Muscle layer of colon (tissue), 2 donors: Measurements from ENCODE around the gene FABP7.

ENCODE experiments used
- H3K27ac ChIP-seq: one replicate; pipeline ENCODE4 v1.7.0; 2013; ENCODE audit warnings: low read depth, mild to moderate bottlenecking, low read length, moderate library complexity
- H3K27me3 ChIP-seq, 2 donors: one replicate each; pipeline ENCODE4 v1.7.0; 2013; ENCODE audit warnings: low read length in 2 of 2, mild to moderate bottlenecking in 2 of 2; ENCODE audit not compliant: insufficient read depth in 2 of 2, control insufficient read depth in 1 of 2
- H3K36me3 ChIP-seq: one replicate; pipeline ENCODE4 v1.7.0; 2013; ENCODE audit warnings: mild to moderate bottlenecking, low read length; ENCODE audit not compliant: insufficient read depth
- H3K4me1 ChIP-seq: one replicate; pipeline ENCODE4 v1.7.0; 2013; ENCODE audit warnings: mild to moderate bottlenecking, low read length; ENCODE audit not compliant: insufficient read depth
- H3K4me3 ChIP-seq, 2 donors: one replicate each; pipeline ENCODE4 v1.7.0; 2013; ENCODE audit warnings: low read length in 2 of 2, low read depth in 1 of 2, mild to moderate bottlenecking in 1 of 2, moderate library complexity in 1 of 2
- H3K9ac ChIP-seq: one replicate; pipeline ENCODE4 v1.7.0; 2013; ENCODE audit warnings: low read length
- H3K9me3 ChIP-seq: one replicate; pipeline ENCODE4 v1.7.0; 2013; ENCODE audit warnings: mild to moderate bottlenecking, low read length
- donor health status: abdominal sarcoma.
- donor health status: Adenocarcinoma of cecum.

Gene FABP7

DNA sequence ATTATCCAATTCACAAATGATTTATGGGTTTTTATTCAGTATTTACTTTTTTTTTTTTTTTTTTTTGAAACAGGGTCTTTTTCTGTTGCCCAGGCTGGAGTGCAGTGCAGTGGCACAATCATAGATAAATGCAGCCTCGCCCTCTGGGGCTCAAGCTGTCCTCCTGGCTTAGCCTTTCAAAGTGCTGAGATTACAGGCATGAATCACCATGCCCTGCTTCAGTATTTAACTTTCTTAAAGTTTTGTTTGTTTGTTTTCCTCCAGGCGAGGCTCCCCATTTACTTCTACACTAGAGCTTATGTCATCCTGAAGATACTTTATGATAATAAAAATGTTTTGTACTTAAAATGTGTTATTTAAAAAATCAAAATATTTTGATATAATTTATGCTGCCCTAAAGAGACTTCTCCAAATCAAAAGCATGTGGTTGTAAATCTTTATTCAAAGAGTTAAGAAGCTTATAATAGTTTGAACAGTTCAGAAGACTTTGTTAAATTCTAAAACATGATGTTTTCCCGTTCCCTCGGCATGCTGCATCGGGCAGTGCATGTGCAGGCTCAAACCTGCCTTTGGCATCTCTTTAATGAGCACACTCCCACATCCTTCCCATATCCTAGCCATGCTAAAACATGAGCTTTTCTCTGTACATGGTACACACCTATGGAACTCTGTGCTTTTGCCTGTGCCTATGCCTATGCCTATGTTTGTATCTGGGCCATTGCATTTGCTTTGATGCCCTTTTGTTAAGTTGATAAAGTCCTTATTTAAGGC, 20.6 kb downstream of the FABP7 start:
- H3K27me3 ChIP-seq = no peaks in the 10 kb centered on the region
- no peaks in the 10 kb centered on the region for H3K4me1 ChIP-seq
- no peak overlapping the region for H3K4me3 ChIP-seq
- no peaks in the 10 kb centered on the region for H3K36me3 ChIP-seq
- no peaks in the 10 kb centered on the region for H3K9me3 ChIP-seq
- H3K27ac ChIP-seq = no peak overlapping the region
- H3K9ac ChIP-seq = no peak overlapping the region

- H3K4me1 ChIP-seq = no peaks in the 10 kb centered on the region
- no peak overlapping the region for H3K27ac ChIP-seq
- H3K9me3 ChIP-seq = no peaks in the 10 kb centered on the region
- no peaks in the 10 kb centered on the region for H3K36me3 ChIP-seq
- no peak overlapping the region for H3K9ac ChIP-seq
- no peaks in the 10 kb centered on the region for H3K27me3 ChIP-seq
- H3K4me3 ChIP-seq = no peak overlapping the region
These were observed 21.4 kb downstream of the FABP7 start for GRCh38 chr6:122800906-122801305.

DNA sequence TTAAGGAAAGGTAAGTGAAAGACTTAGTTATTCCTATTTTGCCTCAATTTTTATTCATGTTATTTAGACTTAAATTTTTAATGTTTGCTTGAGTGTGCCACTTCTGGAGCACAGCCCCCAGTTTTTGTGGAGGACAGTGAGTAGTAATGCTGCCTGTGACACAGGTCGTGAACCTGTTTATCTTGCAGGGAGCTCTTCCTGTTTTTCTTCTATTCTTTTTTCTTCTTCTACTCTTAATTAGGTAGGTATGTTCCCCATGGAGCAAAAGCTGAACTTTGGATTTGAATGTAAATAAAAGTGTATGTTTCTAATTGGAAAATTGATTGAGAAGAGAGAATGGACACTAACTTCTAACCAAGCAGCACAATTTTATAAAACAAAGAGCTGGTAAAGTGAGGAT, 21.9 kb downstream of the FABP7 start:
- H3K9me3 ChIP-seq = no peaks in the 10 kb centered on the region
- no peaks in the 10 kb centered on the region for H3K36me3 ChIP-seq
- H3K27me3 ChIP-seq = no peaks in the 10 kb centered on the region
- H3K9ac ChIP-seq = no peak overlapping the region
- H3K4me1 ChIP-seq = no peaks in the 10 kb centered on the region
- H3K27ac ChIP-seq = no peak overlapping the region
- no peak overlapping the region for H3K4me3 ChIP-seq

DNA sequence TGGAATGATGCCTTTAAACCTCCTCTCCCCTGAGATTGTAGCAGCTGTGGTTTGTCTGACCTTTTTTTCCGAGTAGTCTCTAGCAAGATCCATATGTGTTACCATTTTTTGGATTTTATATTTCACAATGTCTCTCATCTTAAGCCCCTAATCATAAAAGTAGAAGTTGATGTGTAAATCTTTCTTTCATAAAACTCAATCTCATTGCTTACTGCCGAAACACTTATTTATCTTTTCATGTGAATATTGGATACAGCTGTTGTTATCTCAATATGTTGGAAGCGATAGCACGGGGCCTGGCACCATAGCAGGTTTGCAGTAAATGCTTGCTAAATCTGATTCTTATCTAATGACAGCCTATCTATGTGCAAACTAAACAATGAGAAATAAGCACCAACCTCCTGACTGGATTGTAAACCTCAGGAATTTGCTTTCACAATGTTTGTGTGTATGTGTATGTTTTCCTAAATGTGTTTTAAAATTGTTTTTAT, 23.7 kb downstream of the FABP7 start:
- Histone ChIP-seq H3K4me1 (no peaks in the 10 kb centered on the region), H3K27ac (no peak overlapping the region)

DNA sequence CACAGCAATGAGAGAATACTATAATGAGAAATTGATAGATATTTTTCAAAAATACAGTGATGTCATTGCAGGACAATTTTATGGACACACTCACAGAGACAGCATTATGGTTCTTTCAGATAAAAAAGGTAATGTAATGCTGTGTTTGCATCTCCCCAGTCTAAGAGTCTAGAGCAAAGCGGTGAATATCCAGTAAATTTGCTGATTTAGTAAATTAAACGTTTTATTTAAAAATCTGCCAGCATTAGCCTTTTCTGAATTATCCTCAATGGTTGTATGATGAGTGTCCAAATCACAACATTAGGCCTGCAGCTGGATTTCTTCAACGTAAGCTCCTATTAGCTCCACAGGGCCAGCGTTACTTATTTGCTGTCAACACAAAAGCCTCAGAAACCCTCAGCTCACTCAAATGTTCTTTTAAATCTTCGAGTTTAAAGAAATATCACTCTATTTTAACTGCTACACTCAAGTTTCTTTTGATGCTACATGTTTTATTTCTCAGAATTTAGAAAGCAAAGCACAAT, 25.5 kb downstream of the FABP7 start:
- H3K4me3 ChIP-seq = no peak overlapping the region
- no peaks in the 10 kb centered on the region for H3K4me1 ChIP-seq
- no peaks in the 10 kb centered on the region for H3K9me3 ChIP-seq
- H3K27ac ChIP-seq = no peak overlapping the region
- no peak overlapping the region for H3K9ac ChIP-seq
- no peaks in the 10 kb centered on the region for H3K27me3 ChIP-seq
- H3K36me3 ChIP-seq = no peaks in the 10 kb centered on the region

More for the DNA sequence above, 23.7 kb downstream of the FABP7 start:
- no peak overlapping the region for H3K4me3 ChIP-seq
- H3K9me3 ChIP-seq = no peaks in the 10 kb centered on the region
- no peak overlapping the region for H3K9ac ChIP-seq
- no peaks in the 10 kb centered on the region for H3K36me3 ChIP-seq
- no peaks in the 10 kb centered on the region for H3K27me3 ChIP-seq

GRCh38 chr6:122806291-122806690, 26.8 kb downstream of the FABP7 start:
- H3K4me1 ChIP-seq = no peaks in the 10 kb centered on the region
- no peaks in the 10 kb centered on the region for H3K36me3 ChIP-seq
- no peaks in the 10 kb centered on the region for H3K27me3 ChIP-seq
- H3K9ac ChIP-seq = no peak overlapping the region
- H3K9me3 ChIP-seq = no peaks in the 10 kb centered on the region
- no peak overlapping the region for H3K27ac ChIP-seq
- H3K4me3 ChIP-seq = no peak overlapping the region

DNA sequence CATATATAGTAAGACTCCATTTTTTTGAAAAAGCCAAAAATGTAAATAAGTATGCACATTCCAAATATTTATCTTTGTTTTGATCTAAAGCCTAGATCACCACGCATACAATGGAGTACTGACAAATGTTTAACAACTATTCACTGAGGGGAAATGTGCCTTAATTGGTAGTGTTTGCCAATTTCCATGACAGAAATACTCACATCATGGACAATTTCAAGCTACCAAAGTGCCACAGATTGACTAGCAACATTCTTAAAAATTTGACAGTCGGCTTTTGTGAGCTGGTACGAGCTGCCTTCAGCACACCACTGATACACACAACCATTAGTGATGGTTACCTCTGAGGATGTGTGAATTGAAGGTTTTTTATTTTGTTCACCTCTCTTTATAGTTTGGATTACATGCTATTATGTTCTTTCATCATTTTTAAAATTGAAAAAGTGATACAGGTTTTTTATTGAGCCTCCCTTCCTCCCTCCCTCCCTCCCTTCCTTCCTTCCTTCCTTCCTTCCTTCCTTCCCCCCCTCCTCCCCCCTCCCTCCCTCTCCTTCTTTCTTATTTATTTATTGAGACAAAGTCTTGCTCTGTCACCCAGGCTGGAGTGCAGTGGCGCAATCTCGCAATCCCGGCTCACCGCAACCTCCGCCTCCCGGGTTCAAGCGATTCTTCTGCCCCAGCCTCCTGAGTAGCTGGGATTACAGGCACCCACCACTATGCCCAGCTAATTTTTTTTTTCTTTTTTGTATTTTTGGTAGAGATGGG, 28.8 kb downstream of the FABP7 start:
- Histone ChIP-seq H3K4me1 (no peaks in the 10 kb centered on the region), H3K27me3 (no peaks in the 10 kb centered on the region), H3K36me3 (no peaks in the 10 kb centered on the region), H3K4me3 (no peak overlapping the region), H3K27ac (no peak overlapping the region), H3K9me3 (no peaks in the 10 kb centered on the region), H3K9ac (no peak overlapping the region)

GRCh38 chr6:122809001-122809400, 29.5 kb downstream of the FABP7 start:
- Histone ChIP-seq H3K27me3 (no peaks in the 10 kb centered on the region), H3K9me3 (no peaks in the 10 kb centered on the region), H3K4me3 (no peak overlapping the region), H3K27ac (no peak overlapping the region), H3K36me3 (no peaks in the 10 kb centered on the region), H3K4me1 (no peaks in the 10 kb centered on the region), H3K9ac (no peak overlapping the region)

DNA sequence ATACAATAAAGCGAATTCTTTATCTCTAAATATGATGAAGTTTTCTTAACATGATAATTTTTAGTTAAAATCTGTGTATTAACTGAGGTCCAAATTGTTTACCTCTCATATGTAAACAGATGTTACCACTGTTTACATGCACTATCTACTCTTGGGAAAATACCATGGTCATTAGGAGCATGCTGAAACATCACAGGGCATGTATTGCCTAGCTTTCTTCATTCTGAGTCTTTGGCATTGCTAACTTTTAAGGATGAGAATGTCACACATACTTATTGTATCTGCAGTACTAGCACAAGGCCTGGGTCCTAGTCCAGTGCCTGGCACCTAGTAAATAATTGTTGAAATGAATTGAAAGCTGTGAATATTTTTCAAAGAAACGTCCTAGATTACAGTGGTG, 30.2 kb downstream of the FABP7 start:
- Histone ChIP-seq H3K9ac (no peak overlapping the region), H3K36me3 (no peaks in the 10 kb centered on the region), H3K27me3 (no peaks in the 10 kb centered on the region), H3K4me1 (no peaks in the 10 kb centered on the region), H3K4me3 (no peak overlapping the region), H3K9me3 (no peaks in the 10 kb centered on the region), H3K27ac (no peak overlapping the region)

DNA sequence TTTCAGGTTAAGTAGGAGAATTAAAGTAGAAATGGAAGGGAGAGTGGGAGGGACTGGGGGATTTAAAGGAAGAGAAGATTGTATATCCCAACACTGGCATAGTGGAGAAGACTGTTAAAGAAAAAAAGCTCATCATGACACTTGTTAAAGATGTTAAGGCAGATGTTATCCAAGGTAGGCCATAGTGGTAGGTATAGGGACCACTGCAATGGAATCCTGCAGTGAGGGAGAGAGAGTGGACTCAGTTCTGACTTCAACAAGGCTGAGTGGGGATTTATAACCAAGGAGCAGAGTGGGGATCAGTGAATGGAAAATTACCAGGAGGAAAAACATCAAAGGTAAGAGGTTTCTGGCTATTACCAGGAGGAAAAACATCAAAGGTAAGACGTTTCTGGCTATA, 30.7 kb downstream of the FABP7 start:
- Histone ChIP-seq H3K27ac (no peak overlapping the region), H3K4me3 (no peak overlapping the region), H3K27me3 (no peaks in the 10 kb centered on the region), H3K36me3 (no peaks in the 10 kb centered on the region), H3K9ac (no peak overlapping the region), H3K9me3 (no peaks in the 10 kb centered on the region), H3K4me1 (no peaks in the 10 kb centered on the region)

GRCh38 chr6:122817358-122817757, 37.8 kb downstream of the FABP7 start:
- no peaks in the 10 kb centered on the region for H3K4me1 ChIP-seq
- no peak overlapping the region for H3K4me3 ChIP-seq
- H3K36me3 ChIP-seq = no peaks in the 10 kb centered on the region
- H3K27me3 ChIP-seq = no peaks in the 10 kb centered on the region
- H3K9ac ChIP-seq = no peak overlapping the region
- no peaks in the 10 kb centered on the region for H3K9me3 ChIP-seq
- no peak overlapping the region for H3K27ac ChIP-seq
